Muscle of leg (tissue), 11 donors: ENCODE data around the gene JMJD1C. TPM values are rescaled to one million over a fixed set of nuclear protein-coding genes. Genes with fewer than 3 reads are reported as not detected.

Source experiments
- DNase-seq: peaks from one replicate; pipeline ENCODE4 v3.0.0; 2013
- H3K27ac ChIP-seq: one replicate; pipeline ENCODE4 v1.5.1; 2013; ENCODE audit warnings: mild to moderate bottlenecking, low read length, control low read depth
- H3K27me3 ChIP-seq: one replicate; pipeline ENCODE4 v1.6.1; 2013; ENCODE audit warnings: low read length; ENCODE audit not compliant: control insufficient read depth, insufficient read depth
- H3K36me3 ChIP-seq: one replicate; pipeline ENCODE4 v1.6.1; 2013; ENCODE audit warnings: low read length; ENCODE audit not compliant: control insufficient read depth, insufficient read depth
- H3K4me1 ChIP-seq: one replicate; pipeline ENCODE4 v1.6.1; 2013; ENCODE audit warnings: low read length; ENCODE audit not compliant: control insufficient read depth, insufficient read depth
- H3K4me3 ChIP-seq: one replicate; pipeline ENCODE4 v1.5.1; 2013; ENCODE audit warnings: low read length, control low read depth
- H3K9me3 ChIP-seq: replicated peaks from 2 replicates; pipeline ENCODE4 v1.6.1; 2013; ENCODE audit warnings: low read depth, low read length; ENCODE audit not compliant: control insufficient read depth
- WGBS: methylation state at CpG from one replicate; pipeline ENCODE4 v1.1.5; 2013; ENCODE audit warnings: missing lambda C conversion rate; ENCODE audit not compliant: insufficient coverage; 5-methylcytosine and 5-hydroxymethylcytosine counted together
- polyA plus RNA-seq, 8 donors: library from polyadenylated mRNA; unstranded; fragments of 120-200 nt; gene quantifications; one replicate each; pipeline versions ENCODE4 v1.2.1 to v1.2.3, GENCODE V29; 2013; ENCODE audit warnings: inconsistent platforms in 1 of 8, low replicate concordance in 1 of 8; ENCODE audit not compliant: insufficient read length in 8 of 8, insufficient read depth in 1 of 8
- total RNA-seq: library from RNA; stranded (reverse); fragments of 120-200 nt; gene quantifications from one replicate; pipeline ENCODE4 v1.2.4, GENCODE V29; 2013

JMJD1C gene
- total and polyA plus RNA-seq, 9 donors: 55.5 to 104 (median 74.7) TPM

DNA sequence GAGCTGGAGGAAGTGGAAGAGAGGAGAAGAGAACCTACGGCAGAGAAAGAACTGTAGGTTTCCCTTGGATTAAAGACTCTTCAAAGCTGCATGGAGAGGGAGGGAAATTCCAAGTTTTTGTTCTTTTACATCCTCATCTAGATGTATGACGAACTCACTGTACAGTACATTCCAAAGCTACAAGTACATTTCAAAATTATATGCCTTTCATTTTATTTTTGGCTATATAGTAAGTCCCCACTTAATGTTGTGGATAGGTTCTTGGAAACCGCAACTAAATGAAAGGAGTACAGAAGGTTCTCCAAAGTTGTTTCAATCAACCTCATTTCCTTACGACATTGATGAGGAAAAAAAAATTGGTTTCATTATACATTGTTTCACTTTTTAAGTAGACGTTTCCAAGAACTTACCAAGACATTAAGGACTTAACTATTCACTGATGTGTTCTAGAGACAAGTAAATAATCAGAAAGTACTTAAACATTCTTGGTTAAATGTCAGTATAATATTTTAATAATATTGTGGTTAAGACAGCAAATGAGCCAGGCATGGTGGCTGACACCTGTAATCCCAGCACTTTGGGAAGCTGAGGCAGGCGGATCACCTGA, 16.1 kb upstream of the JMJD1C start:
- Histone ChIP-seq H3K27ac (no peak overlapping the region), H3K27me3 (no peaks in the 10 kb centered on the region), H3K4me1 (no peaks in the 10 kb centered on the region), H3K4me3 (no peak overlapping the region), H3K9me3 (no peaks in the 10 kb centered on the region), H3K36me3 (no peaks in the 10 kb centered on the region)
- no CpG with 5 or more reads among the region's 6 CpGs for WGBS
- DNase-seq: no peak

DNA sequence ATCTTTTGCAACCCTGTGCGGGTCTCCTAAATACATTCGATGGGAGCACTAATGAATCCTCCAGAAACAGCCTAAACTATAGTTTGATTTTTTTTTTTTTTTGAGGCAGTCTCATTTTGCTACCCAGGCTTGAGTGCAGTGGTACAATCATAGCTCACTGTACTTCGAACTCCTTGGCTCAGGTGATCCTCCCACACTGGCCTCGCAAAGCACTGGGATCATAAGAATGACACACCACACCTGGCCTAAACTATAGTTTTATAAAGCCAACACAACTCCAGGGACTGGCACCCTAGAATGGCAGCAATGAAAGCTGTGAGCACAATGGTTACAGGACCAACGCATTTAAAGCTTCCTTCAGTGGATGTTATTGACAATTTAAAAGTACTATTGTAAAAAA, 14.5 kb upstream of the JMJD1C start:
- 92% methylated on average over 2 of the region's 5 CpGs for WGBS
- DNase-seq: no peak
- H3K4me1 ChIP-seq: no peaks in the 10 kb centered on the region
- H3K27ac ChIP-seq: no peak overlapping the region
- no peaks in the 10 kb centered on the region for H3K27me3 ChIP-seq
- H3K4me3 ChIP-seq: no peak overlapping the region
- H3K9me3 ChIP-seq: no peaks in the 10 kb centered on the region
- no peaks in the 10 kb centered on the region for H3K36me3 ChIP-seq

DNA sequence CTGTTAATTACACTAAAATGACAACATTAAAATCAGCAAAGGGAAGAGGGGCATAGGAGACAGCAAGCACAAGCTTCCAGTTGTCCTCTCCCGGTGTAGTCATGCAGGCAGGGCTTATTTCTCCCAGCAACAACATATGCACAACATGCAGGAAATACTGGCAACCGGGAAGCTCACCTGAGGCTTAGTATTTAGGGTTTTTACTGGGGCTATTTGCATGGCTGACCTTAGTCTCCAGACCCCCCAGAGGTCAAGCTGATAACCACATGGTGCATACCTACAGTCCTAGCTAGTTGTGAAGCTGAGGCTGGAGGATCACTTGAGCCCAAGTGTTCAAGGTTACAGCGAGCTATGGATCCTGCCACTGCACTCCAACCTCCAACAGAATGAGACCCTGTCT, 12.8 kb upstream of the JMJD1C start:
- Histone ChIP-seq H3K4me1 (no peaks in the 10 kb centered on the region), H3K27ac (no peak overlapping the region), H3K27me3 (no peaks in the 10 kb centered on the region), H3K4me3 (no peak overlapping the region), H3K36me3 (no peaks in the 10 kb centered on the region), H3K9me3 (no peaks in the 10 kb centered on the region)
- no CpG with 5 or more reads among the region's 3 CpGs for WGBS
- no peak for DNase-seq

DNA sequence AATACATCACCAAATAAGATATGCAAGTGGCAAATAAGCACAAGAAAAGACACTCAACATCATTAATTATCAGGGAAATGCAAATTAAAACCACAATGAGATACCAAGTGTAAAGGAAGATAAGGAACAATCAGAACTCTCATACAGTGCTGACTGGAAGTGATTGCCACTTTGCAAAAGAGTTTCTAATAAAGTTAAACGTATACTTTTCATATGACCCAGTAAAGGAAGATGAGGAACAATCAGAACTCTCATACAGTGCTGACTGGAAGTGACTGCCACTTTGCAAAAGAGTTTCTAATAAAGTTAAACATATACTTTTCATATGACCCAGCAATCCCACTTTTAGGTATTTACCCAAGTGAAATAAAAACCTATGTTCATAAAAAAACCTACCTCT, 12.2 kb upstream of the JMJD1C start:
- H3K4me3 ChIP-seq: no peak overlapping the region
- no peaks in the 10 kb centered on the region for H3K36me3 ChIP-seq
- no peaks in the 10 kb centered on the region for H3K9me3 ChIP-seq
- DNase-seq: no peak
- no peaks in the 10 kb centered on the region for H3K27me3 ChIP-seq
- H3K4me1 ChIP-seq: no peaks in the 10 kb centered on the region
- no peak overlapping the region for H3K27ac ChIP-seq
- WGBS: no CpG with 5 or more reads among the region's 1 CpG

DNA sequence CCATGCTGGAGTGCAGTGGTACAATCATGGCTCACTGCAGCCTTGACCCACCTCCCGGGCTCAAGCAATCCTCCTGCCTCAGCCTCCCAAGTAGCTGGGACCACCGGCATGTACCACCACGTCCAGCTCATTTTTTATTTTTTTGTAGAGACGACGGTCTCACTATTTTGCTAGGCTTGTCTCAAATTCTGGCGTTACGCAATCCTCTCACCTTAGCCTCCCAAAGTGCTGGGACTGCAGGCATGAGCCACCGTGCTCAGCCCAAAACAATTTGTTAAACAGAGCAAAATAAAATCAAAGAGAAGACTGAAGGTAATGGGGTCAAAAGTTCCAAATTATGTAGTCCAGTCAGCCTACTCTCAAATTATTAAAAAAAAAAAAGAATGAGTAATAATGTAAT, 8.7 kb upstream of the JMJD1C start:
- no peak overlapping the region for H3K27ac ChIP-seq
- WGBS: 89% methylated on average over 6 of the region's 8 CpGs
- no peak overlapping the region for H3K4me3 ChIP-seq
- H3K4me1 ChIP-seq: no peaks in the 10 kb centered on the region
- no peaks in the 10 kb centered on the region for H3K27me3 ChIP-seq
- H3K9me3 ChIP-seq: no peaks in the 10 kb centered on the region
- no peak for DNase-seq
- H3K36me3 ChIP-seq: no peaks in the 10 kb centered on the region

DNA sequence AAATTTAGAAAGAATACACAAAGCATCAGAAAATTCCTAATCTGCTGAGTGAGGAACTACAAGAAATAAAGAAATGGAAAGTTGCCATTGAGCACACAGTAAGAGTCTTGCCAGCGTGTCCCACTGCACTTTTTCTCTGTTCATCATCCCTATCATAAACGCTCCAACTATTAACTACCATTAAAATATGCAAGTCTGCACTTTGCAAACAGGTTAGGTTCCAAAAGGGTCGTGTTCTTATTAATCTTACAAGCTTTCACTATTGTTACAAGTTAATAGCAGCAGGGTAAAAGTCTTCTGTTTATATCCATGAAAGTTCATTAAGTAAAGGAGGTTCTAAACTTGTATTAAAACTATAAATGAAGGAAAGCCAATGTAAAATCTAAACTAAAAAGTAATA, 5.2 kb upstream of the JMJD1C start:
- H3K4me1 ChIP-seq: peaks cover 4% of the 10 kb centered on the region
- H3K36me3 ChIP-seq: no peaks in the 10 kb centered on the region
- no CpG with 5 or more reads among the region's 3 CpGs for WGBS
- no peaks in the 10 kb centered on the region for H3K27me3 ChIP-seq
- no peak for DNase-seq
- no peak overlapping the region for H3K4me3 ChIP-seq
- no peak overlapping the region for H3K27ac ChIP-seq
- H3K9me3 ChIP-seq: no peaks in the 10 kb centered on the region

DNA sequence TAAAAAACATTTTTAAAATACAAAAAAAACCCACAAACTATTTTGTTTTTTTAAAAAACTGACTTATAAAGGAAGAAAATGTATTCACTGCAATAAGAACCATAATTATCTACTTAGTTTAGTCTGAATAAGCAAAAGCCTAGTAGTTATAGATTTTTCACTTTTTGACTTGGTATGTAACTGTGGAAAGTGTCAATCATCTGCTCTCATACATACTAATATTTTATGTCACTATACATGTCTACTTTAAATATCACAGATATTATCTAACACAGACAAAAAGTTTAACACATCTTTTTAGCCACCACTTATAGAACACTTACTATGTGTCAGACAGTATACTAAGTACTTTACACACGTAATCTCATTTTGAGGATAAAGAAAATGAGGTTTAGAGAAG, 3.2 kb upstream of the JMJD1C start:
- Histone ChIP-seq H3K4me1 (peaks cover 5% of the 10 kb centered on the region), H3K36me3 (no peaks in the 10 kb centered on the region), H3K9me3 (no peaks in the 10 kb centered on the region), H3K27ac (no peak overlapping the region), H3K27me3 (no peaks in the 10 kb centered on the region), H3K4me3 (no peak overlapping the region)
- DNase-seq: no peak
- WGBS: no CpG with 5 or more reads among the region's 1 CpG

DNA sequence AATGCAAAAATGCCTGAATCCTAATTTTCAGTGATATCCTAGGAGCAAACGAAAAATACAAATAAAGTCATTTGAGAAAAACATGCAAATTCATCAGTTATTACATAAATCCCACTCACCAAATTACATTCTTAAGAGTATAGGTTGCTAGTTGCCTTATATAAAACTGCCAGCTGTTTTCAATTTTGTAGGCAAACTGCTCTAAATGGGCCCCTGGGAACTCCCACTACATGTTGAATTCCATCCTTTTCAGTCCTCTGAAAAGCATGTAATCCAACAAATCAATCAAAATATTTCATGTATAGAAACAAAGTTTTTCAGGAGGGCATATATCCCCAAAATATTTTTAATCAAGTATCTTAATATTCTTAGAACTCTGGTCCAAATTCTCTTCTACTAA, 2.1 kb upstream of the JMJD1C start:
- peaks cover 5% of the 10 kb centered on the region for H3K4me1 ChIP-seq

DNA sequence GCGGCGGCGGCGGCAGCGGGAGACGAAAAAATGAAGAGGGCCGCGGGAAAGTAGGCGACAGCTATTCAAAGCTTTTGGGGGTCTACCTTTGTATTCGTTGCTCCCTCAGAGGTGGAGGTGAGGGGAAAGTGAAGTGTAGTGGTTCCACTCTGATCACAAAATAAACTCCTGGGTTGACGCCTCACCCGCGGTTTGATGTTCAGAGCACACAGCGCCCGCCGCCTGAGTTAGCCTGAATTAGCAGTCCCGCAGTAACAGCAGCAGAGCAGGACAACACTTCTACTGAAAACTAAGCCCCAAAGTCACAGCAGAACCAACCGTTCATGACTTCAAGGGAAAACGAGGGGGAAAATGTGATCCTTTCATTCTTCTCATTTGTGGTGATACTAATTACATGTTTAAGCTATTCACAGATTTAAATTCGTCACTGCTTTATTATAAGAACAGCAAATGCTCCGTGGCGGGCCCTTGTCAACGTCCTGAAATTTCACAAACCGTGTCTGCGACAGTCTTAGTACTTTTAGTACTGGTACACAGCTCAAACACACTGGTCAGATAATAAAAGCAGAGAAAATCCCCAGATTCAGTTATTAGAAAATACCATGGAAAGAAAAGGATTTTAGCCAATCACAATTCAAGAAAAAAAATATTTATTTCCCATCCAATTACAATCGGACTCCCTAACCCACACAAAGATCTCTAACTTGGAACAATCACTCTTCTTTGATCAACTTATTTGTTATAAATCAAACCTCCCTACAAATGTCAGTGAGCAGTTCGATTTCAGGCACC, 563 bp upstream of the JMJD1C start:
- peak; percentile 80 for DNase-seq

More for the DNA sequence above, 2.1 kb upstream of the JMJD1C start:
- no peaks in the 10 kb centered on the region for H3K27me3 ChIP-seq
- H3K9me3 ChIP-seq: no peaks in the 10 kb centered on the region
- peak; percentile 63 for DNase-seq
- no peak overlapping the region for H3K4me3 ChIP-seq
- H3K27ac ChIP-seq: no peak overlapping the region
- no peaks in the 10 kb centered on the region for H3K36me3 ChIP-seq
- no CpG with 5 or more reads among the region's 1 CpG for WGBS

DNA sequence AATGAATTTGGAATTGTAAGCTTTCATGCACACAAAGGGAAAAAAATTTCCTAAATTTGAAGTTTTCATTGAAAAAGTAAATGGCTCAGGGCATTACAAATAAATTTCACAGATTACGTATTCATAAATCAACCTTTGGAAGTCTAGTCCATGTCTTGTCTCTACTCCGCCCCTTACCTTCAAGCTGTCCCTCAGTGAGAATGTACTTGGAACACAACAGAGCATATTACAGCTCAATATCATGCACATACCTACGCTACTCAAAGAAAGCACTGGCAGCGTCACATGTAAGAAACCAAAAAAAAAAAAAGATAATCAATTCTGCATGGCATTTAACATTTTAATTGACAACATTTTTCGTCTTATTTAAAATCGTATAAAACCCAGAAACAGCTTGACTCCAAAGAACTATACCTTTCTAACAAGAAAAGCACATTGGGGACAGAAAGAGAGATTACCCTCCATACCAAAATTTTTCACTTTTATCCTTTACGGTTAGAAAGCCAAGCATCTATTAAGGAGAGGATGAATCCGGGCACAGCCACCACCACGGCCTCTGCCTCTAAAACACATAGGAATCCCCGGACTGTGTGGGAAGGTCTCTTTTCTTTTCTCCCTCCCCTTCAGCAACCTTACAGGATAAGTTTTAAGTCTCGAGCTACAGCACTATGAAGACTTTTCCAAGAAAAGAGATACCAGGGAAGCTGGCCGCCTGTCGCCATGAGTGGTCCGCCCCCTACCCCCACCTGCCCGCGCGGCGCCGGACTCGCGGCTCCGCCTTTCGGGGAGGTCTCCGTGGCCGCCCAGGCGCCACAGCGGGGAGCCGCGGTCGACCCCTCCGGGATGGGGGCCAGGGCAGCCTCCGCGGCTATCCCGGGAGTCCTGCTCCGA, 1.1 kb downstream of the JMJD1C start:
- H3K27me3 ChIP-seq: no peaks in the 10 kb centered on the region
- WGBS: 7% methylated on average over 25 of the region's 35 CpGs
- H3K4me3 ChIP-seq: peak overlapping the region; percentile 76
- no peak for DNase-seq
- H3K4me1 ChIP-seq: peaks cover 5% of the 10 kb centered on the region
- no peaks in the 10 kb centered on the region for H3K36me3 ChIP-seq
- H3K27ac ChIP-seq: peak overlapping the region; percentile 97
- no peaks in the 10 kb centered on the region for H3K9me3 ChIP-seq

More for the DNA sequence above, 563 bp upstream of the JMJD1C start:
- no peaks in the 10 kb centered on the region for H3K9me3 ChIP-seq
- WGBS: 7% methylated on average over 11 of the region's 27 CpGs
- peak overlapping the region; percentile 76 for H3K4me3 ChIP-seq
- no peaks in the 10 kb centered on the region for H3K36me3 ChIP-seq
- peaks cover 5% of the 10 kb centered on the region for H3K4me1 ChIP-seq
- H3K27ac ChIP-seq: peak overlapping the region; percentile 97
- no peaks in the 10 kb centered on the region for H3K27me3 ChIP-seq
